Mesenchymal stem cell (in vitro differentiated cells and primary cell): ENCODE results near the gene KLK5.
"Not testable (repeated sequence)": the region's sequence is repeated elsewhere in the genome, so short reads cannot be mapped to it uniquely, and the experiment has no call there.

Source experiments
- DNase-seq: peaks from one replicate; pipeline ENCODE4 v3.0.0-alpha.2; 2013
- H2AFZ ChIP-seq: one replicate; pipeline ENCODE4 v1.6.1; 2013; ENCODE audit warnings: low read depth, mild to moderate bottlenecking, control low read depth, inconsistent platforms, low read length, moderate library complexity
- H2AK5ac ChIP-seq: 2 replicates; pipeline ENCODE4 v1.6.1; 2013; ENCODE audit warnings: low read length, moderate library complexity, mild to moderate bottlenecking, inconsistent platforms; ENCODE audit not compliant: severe bottlenecking
- H2BK120ac ChIP-seq: one replicate; pipeline ENCODE4 v1.6.1; 2013; ENCODE audit warnings: low read depth, mild to moderate bottlenecking, inconsistent platforms, low read length, moderate library complexity
- H2BK12ac ChIP-seq, 2 experiments: one replicate each; pipeline ENCODE4 v1.6.1; 2013; ENCODE audit warnings: inconsistent platforms in 2 of 2, low read length in 2 of 2, mild to moderate bottlenecking in 2 of 2, moderate library complexity in 2 of 2, control low read depth in 1 of 2
- H2BK15ac ChIP-seq: one replicate; pipeline ENCODE4 v1.6.1; 2013; ENCODE audit warnings: mild to moderate bottlenecking, low read depth, inconsistent platforms; ENCODE audit not compliant: poor library complexity, severe bottlenecking
- H2BK5ac ChIP-seq: 2 replicates; pipeline ENCODE4 v1.6.1; 2013; ENCODE audit warnings: low read depth, mild to moderate bottlenecking, low read length, control low read depth, inconsistent platforms; ENCODE audit not compliant: poor library complexity, severe bottlenecking
- H3K14ac ChIP-seq, 2 experiments: one replicate each; pipeline ENCODE4 v1.6.1; 2013; ENCODE audit warnings: inconsistent platforms in 2 of 2, low read length in 2 of 2, control low read depth in 1 of 2, mild to moderate bottlenecking in 1 of 2, moderate library complexity in 1 of 2
- H3K18ac ChIP-seq, 2 experiments: one replicate each; pipeline ENCODE4 v1.6.1; 2013; ENCODE audit warnings: inconsistent platforms in 2 of 2, low read length in 2 of 2, control low read depth in 1 of 2, low read depth in 1 of 2, mild to moderate bottlenecking in 1 of 2
- H3K23ac ChIP-seq, 2 experiments: one replicate each; pipeline ENCODE4 v1.6.1; 2013; ENCODE audit warnings: inconsistent platforms in 2 of 2, low read length in 2 of 2, mild to moderate bottlenecking in 2 of 2, moderate library complexity in 2 of 2, control low read depth in 1 of 2
- H3K27ac ChIP-seq: 2 replicates; pipeline ENCODE4 v1.5.1; 2013; ENCODE audit warnings: mild to moderate bottlenecking, moderate library complexity, low read length, control low read depth, inconsistent platforms; ENCODE audit not compliant: poor library complexity, severe bottlenecking
- H3K27me3 ChIP-seq, 2 experiments: 2 replicates each; pipeline versions ENCODE4 v1.6.1 to v1.7.0; 2013; ENCODE audit warnings: low read length in 2 of 2, mild to moderate bottlenecking in 2 of 2, moderate library complexity in 2 of 2, control low read depth in 1 of 2, inconsistent platforms in 1 of 2; ENCODE audit not compliant: control insufficient read depth in 1 of 2, insufficient read depth in 1 of 2
- H3K36me3 ChIP-seq, 2 experiments: 2 replicates each; pipeline versions ENCODE4 v1.6.1 to v1.7.0; 2013; ENCODE audit warnings: low read length in 2 of 2, control low read depth in 1 of 2, inconsistent platforms in 1 of 2, low read depth in 1 of 2, mild to moderate bottlenecking in 1 of 2; ENCODE audit not compliant: insufficient read depth in 2 of 2, control insufficient read depth in 1 of 2
- H3K4ac ChIP-seq, 2 experiments: one replicate each; pipeline ENCODE4 v1.6.1; 2013; ENCODE audit warnings: inconsistent platforms in 2 of 2, low read length in 2 of 2, mild to moderate bottlenecking in 2 of 2, moderate library complexity in 2 of 2, control low read depth in 1 of 2, low read depth in 1 of 2
- H3K4me1 ChIP-seq: 2 replicates; pipeline ENCODE4 v1.6.1; 2013; ENCODE audit warnings: low read depth, low read length, control low read depth; ENCODE audit not compliant: control insufficient read depth, insufficient read depth
- H3K4me2 ChIP-seq: 2 replicates; pipeline ENCODE4 v1.6.1; 2013; ENCODE audit warnings: low read length, mild to moderate bottlenecking, inconsistent platforms; ENCODE audit not compliant: poor library complexity, severe bottlenecking
- H3K4me3 ChIP-seq, 2 experiments: 2 replicates each; pipeline versions ENCODE4 v1.5.1 to v1.7.0; 2013; ENCODE audit warnings: low read length in 2 of 2, mild to moderate bottlenecking in 2 of 2, control low read depth in 1 of 2, low read depth in 1 of 2; ENCODE audit not compliant: insufficient read depth in 1 of 2
- H3K79me1 ChIP-seq: replicated peaks from 2 replicates; pipeline ENCODE4 v1.6.1; 2013; ENCODE audit warnings: mild to moderate bottlenecking, control low read depth, low read length, inconsistent platforms; ENCODE audit not compliant: poor library complexity, severe bottlenecking
- H3K9ac ChIP-seq: 2 replicates; pipeline ENCODE4 v1.7.0; 2013; ENCODE audit warnings: mild to moderate bottlenecking, low read length, moderate library complexity
- H3K9me3 ChIP-seq: 2 replicates; pipeline ENCODE4 v1.7.0; 2013; ENCODE audit warnings: mild to moderate bottlenecking, low read length; ENCODE audit not compliant: control insufficient read depth
- H4K8ac ChIP-seq: one replicate; pipeline ENCODE4 v1.6.1; 2013; ENCODE audit warnings: inconsistent platforms, mild to moderate bottlenecking, low read length, moderate library complexity
- H4K91ac ChIP-seq: one replicate; pipeline ENCODE4 v1.6.1; 2013; ENCODE audit warnings: mild to moderate bottlenecking, low read length, inconsistent platforms
- WGBS: methylation state at CpG from one replicate; pipeline ENCODE4 v1.1.7; 2013; ENCODE audit warnings: mixed read lengths; 5-methylcytosine and 5-hydroxymethylcytosine counted together

KLK5 gene

GRCh38 chr19:50897191-50897607, 55.6 kb downstream of the KLK5 start:
- DNase-seq, result no peak
- H2BK120ac ChIP-seq, result no peak overlapping the region
- no peak overlapping the region for H3K27ac ChIP-seq
- no peaks in the 10 kb centered on the region for H3K79me1 ChIP-seq
- no peak overlapping the region for H4K91ac ChIP-seq
- H4K8ac ChIP-seq, result no peak overlapping the region
- no peak overlapping the region for H2BK5ac ChIP-seq
- H2BK12ac ChIP-seq, result no peak overlapping the region
- no peak overlapping the region for H3K4ac ChIP-seq
- no peaks in the 10 kb centered on the region for H3K36me3 ChIP-seq
- H2AK5ac ChIP-seq, result no peak overlapping the region
- no peak overlapping the region for H3K4me3 ChIP-seq
- WGBS, result 53% methylated on average over 2 of the region's 3 CpGs
- H3K18ac ChIP-seq, result no peak overlapping the region
- H2BK15ac ChIP-seq, result no peak overlapping the region
- no peaks in the 10 kb centered on the region for H3K9me3 ChIP-seq
- no peak overlapping the region for H3K4me2 ChIP-seq
- no peaks in the 10 kb centered on the region for H3K27me3 ChIP-seq
- H3K23ac ChIP-seq, result no peak overlapping the region
- H2AFZ ChIP-seq, result no peak overlapping the region
- H3K14ac ChIP-seq, result no peak overlapping the region
- H3K4me1 ChIP-seq, result no peaks in the 10 kb centered on the region
- H3K9ac ChIP-seq, result peak overlapping the region; percentile 23

GRCh38 chr19:50896591-50897190, 56.1 kb downstream of the KLK5 start:
- H3K9ac ChIP-seq, result peak overlapping the region; percentile 23
- no peak overlapping the region for H2AK5ac ChIP-seq
- H3K23ac ChIP-seq, result no peak overlapping the region
- no peak overlapping the region for H3K4me3 ChIP-seq
- H3K79me1 ChIP-seq, result no peaks in the 10 kb centered on the region
- DNase-seq, result peak; percentile 1
- H3K4ac ChIP-seq, result no peak overlapping the region
- no peaks in the 10 kb centered on the region for H3K27me3 ChIP-seq
- H2BK5ac ChIP-seq, result no peak overlapping the region
- H2BK15ac ChIP-seq, result no peak overlapping the region
- no peak overlapping the region for H2BK120ac ChIP-seq
- H3K4me1 ChIP-seq, result no peaks in the 10 kb centered on the region
- H3K14ac ChIP-seq, result no peak overlapping the region
- H4K91ac ChIP-seq, result no peak overlapping the region
- H3K18ac ChIP-seq, result no peak overlapping the region
- no peak overlapping the region for H2AFZ ChIP-seq
- 60% methylated on average over 5 of the region's 6 CpGs for WGBS
- no peak overlapping the region for H3K4me2 ChIP-seq
- no peaks in the 10 kb centered on the region for H3K36me3 ChIP-seq
- H2BK12ac ChIP-seq, result no peak overlapping the region
- H4K8ac ChIP-seq, result no peak overlapping the region
- H3K9me3 ChIP-seq, result no peaks in the 10 kb centered on the region
- H3K27ac ChIP-seq, result no peak overlapping the region

GRCh38 chr19:50896089-50896590, 56.7 kb downstream of the KLK5 start:
- not testable (repeated sequence) for DNase-seq, H3K36me3 ChIP-seq, H3K27ac ChIP-seq, H3K27me3 ChIP-seq, H4K91ac ChIP-seq, H4K8ac ChIP-seq, H3K79me1 ChIP-seq, H3K4me3 ChIP-seq, H3K9me3 ChIP-seq, H2BK15ac ChIP-seq, H2BK5ac ChIP-seq, H3K14ac ChIP-seq, H3K4me2 ChIP-seq, H3K4ac ChIP-seq, H3K23ac ChIP-seq, H2AFZ ChIP-seq, H3K18ac ChIP-seq, H2BK120ac ChIP-seq, H2AK5ac ChIP-seq, H3K4me1 ChIP-seq, H2BK12ac ChIP-seq
- 84% methylated on average over 9 of the region's 9 CpGs for WGBS
- H3K9ac ChIP-seq, result peak overlapping the region; percentile 21

GRCh38 chr19:50894478-50895356, 58.1 kb downstream of the KLK5 start:
- Histone ChIP-seq H3K14ac (no peak overlapping the region), H3K79me1 (no peaks in the 10 kb centered on the region), H3K18ac (no peak overlapping the region), H3K4ac (no peak overlapping the region), H3K27ac (no peak overlapping the region), H2BK12ac (no peak overlapping the region), H3K27me3 (no peaks in the 10 kb centered on the region), H4K8ac (no peak overlapping the region), H2BK15ac (no peak overlapping the region), H3K23ac (no peak overlapping the region), H2BK120ac (no peak overlapping the region), H3K36me3 (no peaks in the 10 kb centered on the region), H3K4me1 (peaks cover 1% of the 10 kb centered on the region), H3K9ac (no peak overlapping the region), H4K91ac (no peak overlapping the region), H2BK5ac (no peak overlapping the region), H2AFZ (no peak overlapping the region), H2AK5ac (no peak overlapping the region), H3K4me3 (no peak overlapping the region), H3K4me2 (no peak overlapping the region), H3K9me3 (no peaks in the 10 kb centered on the region)
- DNase-seq, result no peak
- 52% methylated on average over 10 of the region's 10 CpGs for WGBS
